NCI-H187 (cell line): ENCODE measurements around the gene VKORC1.

Source experiments
- DNase-seq, 2 experiments: peaks; one replicate each; lab custom pipeline; 2025; lab: John Stamatoyannopoulos, UW

VKORC1 gene

GRCh38 chr16:31082368-31083045 is 12.1 kb downstream of the VKORC1 start:
- no peak for DNase-seq

DNA sequence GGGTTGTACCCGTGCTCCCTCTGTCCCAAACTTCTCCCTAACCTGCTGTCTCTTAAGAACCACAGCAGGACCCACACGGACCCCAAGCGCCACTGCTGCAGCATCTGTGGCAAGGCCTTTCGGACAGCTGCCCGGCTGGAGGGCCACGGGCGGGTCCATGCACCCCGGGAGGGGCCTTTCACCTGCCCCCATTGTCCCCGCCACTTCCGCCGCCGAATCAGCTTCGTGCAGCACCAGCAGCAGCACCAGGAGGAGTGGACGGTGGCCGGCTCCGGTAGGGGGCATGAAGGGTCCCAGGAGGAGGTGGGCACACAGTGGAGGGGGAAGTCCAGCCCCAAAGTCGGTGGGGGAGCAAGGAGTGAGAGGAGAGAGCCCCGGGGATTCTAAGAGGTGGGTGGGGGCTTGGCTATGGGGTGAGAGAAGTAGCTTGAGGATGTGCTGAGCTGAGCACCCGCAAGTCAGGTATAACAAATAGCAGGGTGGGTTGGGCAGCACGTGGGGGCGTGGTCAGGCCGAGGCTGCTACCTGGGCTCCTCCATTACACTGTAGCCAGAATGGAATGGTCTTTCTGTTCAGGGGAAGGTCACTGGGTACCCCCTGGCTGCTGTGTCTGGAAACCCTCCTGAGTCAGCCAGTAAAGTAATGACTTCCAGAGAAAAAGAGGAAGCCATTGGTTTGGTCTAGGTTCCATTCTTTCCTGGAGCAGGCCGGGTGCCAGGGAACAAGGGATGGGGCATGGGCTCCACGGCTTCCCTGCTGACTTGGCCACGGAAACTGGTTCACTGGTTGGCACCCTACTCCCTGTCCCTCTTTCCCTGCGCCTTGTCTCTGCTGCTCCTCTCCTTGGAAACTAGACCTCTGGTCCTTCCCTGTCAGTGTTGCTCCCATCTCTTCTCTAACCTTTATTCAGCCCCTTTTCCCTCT is 12.9 kb downstream of the VKORC1 start:
- DNase-seq = no peak

- no peak for DNase-seq
Observed at GRCh38 chr16:31080756-31081419, 13.7 kb downstream of the VKORC1 start.

GRCh38 chr16:31080035-31080629 is 14.5 kb downstream of the VKORC1 start:
- no peak for DNase-seq

DNA sequence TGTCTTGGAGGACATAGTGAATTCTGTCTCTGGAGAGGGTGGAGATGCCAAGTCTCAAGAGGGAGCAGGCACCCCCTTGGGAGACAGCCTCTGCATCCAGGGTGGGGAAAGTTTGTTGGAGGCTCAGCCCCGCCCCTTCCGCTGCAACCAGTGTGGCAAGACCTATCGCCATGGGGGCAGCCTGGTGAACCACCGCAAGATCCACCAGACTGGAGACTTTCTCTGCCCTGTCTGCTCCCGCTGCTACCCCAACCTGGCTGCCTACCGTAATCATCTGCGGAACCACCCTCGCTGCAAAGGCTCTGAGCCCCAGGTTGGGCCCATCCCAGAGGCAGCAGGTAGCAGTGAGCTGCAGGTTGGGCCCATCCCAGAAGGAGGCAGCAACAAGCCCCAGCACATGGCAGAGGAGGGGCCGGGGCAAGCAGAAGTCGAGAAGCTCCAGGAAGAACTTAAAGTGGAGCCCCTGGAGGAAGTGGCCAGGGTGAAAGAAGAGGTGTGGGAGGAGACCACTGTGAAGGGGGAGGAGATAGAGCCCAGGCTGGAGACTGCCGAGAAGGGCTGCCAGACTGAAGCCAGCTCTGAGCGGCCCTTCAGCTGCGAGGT is 15.2 kb downstream of the VKORC1 start:
- no peak for DNase-seq

DNA sequence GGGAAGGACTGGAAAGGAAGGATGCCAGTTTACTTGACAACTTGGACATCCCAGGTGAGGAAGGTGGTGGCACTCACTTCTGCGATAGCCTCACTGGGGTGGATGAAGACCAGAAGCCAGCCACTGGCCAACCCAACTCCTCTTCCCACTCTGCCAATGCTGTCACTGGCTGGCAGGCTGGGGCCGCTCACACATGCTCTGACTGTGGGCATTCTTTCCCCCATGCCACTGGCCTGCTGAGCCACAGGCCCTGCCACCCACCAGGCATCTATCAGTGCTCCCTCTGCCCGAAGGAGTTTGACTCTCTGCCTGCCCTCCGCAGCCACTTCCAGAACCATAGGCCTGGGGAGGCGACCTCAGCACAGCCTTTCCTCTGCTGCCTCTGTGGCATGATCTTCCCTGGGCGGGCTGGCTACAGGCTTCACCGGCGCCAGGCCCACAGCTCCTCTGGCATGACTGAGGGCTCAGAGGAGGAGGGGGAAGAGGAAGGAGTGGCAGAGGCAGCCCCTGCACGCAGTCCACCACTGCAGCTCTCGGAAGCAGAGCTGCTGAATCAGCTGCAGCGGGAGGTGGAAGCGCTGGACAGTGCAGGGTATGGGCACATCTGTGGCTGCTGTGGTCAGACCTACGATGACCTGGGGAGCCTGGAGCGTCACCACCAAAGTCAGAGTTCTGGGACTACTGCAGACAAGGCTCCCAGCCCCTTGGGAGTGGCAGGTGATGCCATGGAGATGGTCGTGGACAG is 15.8 kb downstream of the VKORC1 start:
- no peak for DNase-seq

DNA sequence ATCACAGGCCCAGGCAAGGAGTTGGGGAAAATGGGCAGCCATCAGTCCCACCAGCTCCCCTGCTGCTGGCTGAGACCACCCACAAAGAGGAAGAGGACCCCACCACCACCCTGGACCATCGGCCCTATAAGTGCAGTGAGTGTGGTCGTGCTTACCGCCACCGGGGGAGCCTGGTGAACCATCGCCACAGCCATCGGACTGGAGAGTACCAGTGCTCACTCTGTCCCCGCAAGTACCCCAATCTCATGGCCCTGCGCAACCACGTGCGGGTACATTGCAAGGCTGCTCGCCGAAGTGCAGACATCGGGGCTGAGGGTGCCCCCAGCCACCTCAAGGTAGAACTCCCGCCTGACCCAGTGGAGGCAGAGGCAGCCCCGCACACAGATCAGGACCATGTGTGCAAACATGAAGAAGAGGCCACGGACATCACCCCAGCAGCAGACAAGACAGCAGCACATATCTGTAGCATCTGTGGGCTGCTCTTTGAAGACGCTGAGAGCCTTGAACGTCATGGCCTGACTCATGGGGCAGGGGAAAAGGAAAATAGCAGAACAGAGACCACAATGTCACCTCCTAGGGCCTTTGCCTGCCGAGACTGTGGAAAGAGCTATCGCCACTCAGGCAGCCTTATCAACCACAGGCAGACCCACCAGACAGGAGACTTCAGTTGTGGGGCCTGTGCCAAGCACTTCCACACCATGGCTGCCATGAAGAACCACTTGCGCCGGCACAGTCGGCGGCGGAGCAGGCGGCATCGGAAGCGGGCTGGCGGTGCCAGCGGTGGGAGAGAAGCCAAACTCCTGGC is 16.8 kb downstream of the VKORC1 start:
- DNase-seq = no peak

- no peak for DNase-seq
Observed at GRCh38 chr16:31077024-31077423, 17.6 kb downstream of the VKORC1 start.

- DNase-seq = no peak
Observed at GRCh38 chr16:31076319-31076718, 18.3 kb downstream of the VKORC1 start.

GRCh38 chr16:31074814-31075183 is 19.8 kb downstream of the VKORC1 start:
- no peak for DNase-seq

GRCh38 chr16:31073970-31074813 is 20.4 kb downstream of the VKORC1 start, which contains the start of the genes ZNF646 and ZNF668:
TSS of gene ZNF646 (plus strand) at chr16:31074422. CDS start at chr16:31076325, 1,903 bp downstream.
TSS of gene ZNF668 (minus strand) at chr16:31074240. CDS start at chr16:31064459, 9,781 bp downstream.
- DNase-seq = peak; percentile 65 to 92

DNA sequence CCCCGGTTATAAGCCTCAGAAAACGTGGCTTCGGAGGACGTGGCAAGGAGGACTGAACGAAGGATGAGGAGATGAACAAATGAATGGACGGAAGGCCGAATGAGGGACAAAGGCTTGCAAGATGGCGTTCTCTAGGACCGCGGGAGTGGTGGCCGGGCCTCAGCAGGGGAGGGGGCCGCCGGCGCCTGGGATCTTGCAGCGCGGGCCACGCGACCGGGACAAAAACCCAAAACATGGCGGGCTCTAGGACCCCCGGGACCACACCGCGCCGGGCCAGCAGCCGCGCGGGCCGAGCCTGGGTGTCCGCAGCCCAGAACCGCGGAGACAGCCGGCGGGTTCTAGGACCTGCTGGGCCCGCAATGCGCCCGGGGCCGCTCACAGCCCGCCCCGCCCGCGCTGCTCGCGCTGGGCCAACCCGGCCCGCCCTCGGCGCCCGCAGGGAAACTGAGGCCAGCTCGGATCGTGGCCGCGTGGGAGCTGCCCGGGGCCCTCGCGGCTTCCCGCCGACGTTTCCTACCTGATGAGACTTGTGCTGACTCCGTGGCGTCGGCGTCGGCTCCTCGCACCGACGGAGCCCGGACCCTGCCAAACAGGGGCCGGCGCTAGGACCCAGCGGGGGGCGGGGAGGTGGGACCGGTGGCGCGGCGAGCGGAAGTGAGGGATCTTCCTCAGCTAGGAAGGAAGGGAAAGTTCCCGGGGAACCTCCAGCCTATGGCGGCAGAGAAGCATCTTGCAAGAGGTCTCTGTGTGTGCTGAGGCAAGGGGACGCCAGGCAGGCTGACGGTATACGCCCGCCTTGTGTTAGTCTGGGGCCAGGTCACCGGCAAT is 21.2 kb downstream of the VKORC1 start:
- DNase-seq = peak; percentile 54 to 57

DNA sequence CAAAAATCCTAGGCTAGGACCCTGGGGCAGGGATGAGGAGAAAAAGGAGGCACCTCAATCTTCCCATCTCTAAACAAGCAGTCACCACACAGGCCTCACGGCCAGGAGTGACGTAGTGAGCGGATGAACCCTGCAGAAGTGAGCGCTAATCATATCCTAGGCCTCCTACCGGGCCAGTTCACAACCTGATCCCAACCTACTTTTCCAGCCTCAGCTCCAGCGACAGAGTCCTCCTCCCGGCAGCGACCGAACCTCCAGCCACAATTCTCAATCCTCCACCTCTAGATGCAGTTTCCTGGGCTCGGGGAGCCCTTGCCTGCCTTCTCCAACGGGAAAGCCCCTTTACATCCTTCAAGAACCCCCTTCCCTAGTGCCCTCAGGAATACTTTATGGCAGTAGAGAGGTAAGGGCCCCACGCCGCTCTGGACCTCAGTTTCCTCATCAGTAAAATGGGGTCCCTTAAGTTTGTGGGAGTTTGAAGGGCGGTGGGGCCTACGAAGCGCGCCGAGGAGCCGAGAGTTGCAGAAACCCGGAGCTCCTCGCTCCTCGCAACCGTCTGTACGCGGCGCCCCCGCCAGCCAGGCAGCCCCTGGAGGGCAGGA is 22.0 kb downstream of the VKORC1 start:
- no peak for DNase-seq

- no peak for DNase-seq
Observed at GRCh38 chr16:31071861-31072260, 22.7 kb downstream of the VKORC1 start.

- DNase-seq = no peak
Observed at GRCh38 chr16:31067342-31067741, 27.3 kb downstream of the VKORC1 start.

GRCh38 chr16:31064882-31065461 is 29.6 kb downstream of the VKORC1 start:
- DNase-seq = no peak

DNA sequence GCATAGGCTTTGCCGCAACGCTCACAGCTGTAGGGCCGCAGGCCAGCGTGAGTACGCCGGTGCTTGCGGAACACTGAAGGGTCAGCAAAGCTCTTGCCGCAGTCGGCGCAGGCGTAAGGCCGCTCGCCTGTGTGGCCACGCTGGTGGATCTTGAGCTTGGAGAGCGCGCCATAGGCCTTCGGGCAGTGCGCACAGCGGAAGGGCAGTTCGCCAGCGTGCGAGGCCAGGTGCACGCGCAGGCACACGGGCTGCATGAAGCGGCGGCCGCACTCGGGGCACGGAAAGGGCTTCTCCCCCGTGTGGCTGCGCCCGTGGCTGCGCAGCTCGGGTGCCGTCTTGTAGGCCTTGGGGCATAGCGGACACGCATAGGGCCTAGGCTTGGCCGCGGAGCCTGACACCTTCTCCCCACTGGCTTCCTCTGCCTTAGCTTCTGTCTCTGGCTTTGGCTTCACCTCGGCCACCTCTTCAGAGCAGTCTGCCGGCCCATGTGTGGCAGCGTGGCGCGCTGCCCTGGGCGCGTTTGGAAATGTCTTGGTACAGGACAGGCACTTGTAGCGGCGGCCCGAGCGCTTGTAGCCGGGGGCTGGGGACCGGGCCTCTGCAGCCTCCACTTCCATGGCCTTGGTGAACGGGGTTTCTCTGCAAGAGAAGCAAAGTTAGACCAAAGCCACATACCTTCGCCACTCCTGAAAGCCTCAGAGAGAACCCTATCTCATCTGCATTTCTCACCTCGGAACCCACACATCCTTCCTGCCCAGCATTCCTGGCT is 30.6 kb downstream of the VKORC1 start:
- DNase-seq = no peak
